Fibroblast of lung (primary cell): ENCODE measurements around the gene ADD2. TPM values are rescaled to one million over a fixed set of nuclear protein-coding genes. Genes with fewer than 3 reads are reported as not detected.
"Not testable (repeated sequence)": the region's sequence is repeated elsewhere in the genome, so short reads cannot be mapped to it uniquely, and the experiment has no call there.

ENCODE experiments used
- DNase-seq, 2 donors: peaks; one replicate each; pipeline versions ENCODE4 v3.0.0 to v3.0.0-alpha.2; 2010; ENCODE audit warnings: low read depth in 2 of 2
- H2AFZ ChIP-seq: 2 replicates; pipeline ENCODE4 v1.5.1; 2012; ENCODE audit warnings: low read length, control low read depth, inconsistent platforms
- H3K27ac ChIP-seq: 2 replicates; pipeline ENCODE4 v1.5.1; 2011; ENCODE audit warnings: low read length, control low read depth; ENCODE audit not compliant: insufficient read depth
- H3K27me3 ChIP-seq: 2 replicates; pipeline ENCODE4 v1.5.1; 2011; ENCODE audit warnings: mild to moderate bottlenecking, low read length; ENCODE audit not compliant: control insufficient read depth, insufficient read depth
- H3K36me3 ChIP-seq: 2 replicates; pipeline ENCODE4 v1.5.1; 2011; ENCODE audit warnings: low read length; ENCODE audit not compliant: control insufficient read depth, insufficient read depth
- H3K4me1 ChIP-seq: 2 replicates; pipeline ENCODE4 v1.5.1; 2011; ENCODE audit warnings: low read length; ENCODE audit not compliant: control insufficient read depth, insufficient read depth; ENCODE audit errors: extremely low read depth
- H3K4me2 ChIP-seq: 2 replicates; pipeline ENCODE4 v1.5.1; 2011; ENCODE audit warnings: low read length, control low read depth; ENCODE audit not compliant: insufficient read depth; ENCODE audit errors: extremely low read depth
- H3K4me3 ChIP-seq, 4 experiments: fragments of 200-600 bp in 1 of 4; sonication (generic) in 1 of 4; replicated peaks in 1 of 4; 2 replicates each; pipeline ENCODE4 v1.5.1; 2011 to 2016; ENCODE audit warnings: low read length in 4 of 4, low read depth in 3 of 4, mild to moderate bottlenecking in 3 of 4, control low read depth in 2 of 4, inconsistent platforms in 1 of 4, mixed read lengths in 1 of 4; ENCODE audit not compliant: insufficient read depth in 1 of 4; ENCODE audit errors: control extremely low read depth in 1 of 4
- H3K79me2 ChIP-seq: 2 replicates; pipeline ENCODE4 v1.5.1; 2012; ENCODE audit warnings: mild to moderate bottlenecking, low read length, inconsistent platforms; ENCODE audit not compliant: control insufficient read depth, insufficient read depth
- H3K9ac ChIP-seq: 2 replicates; pipeline ENCODE4 v1.5.1; 2011; ENCODE audit warnings: mild to moderate bottlenecking, low read length, control low read depth; ENCODE audit not compliant: insufficient read depth
- H3K9me3 ChIP-seq: 2 replicates; pipeline ENCODE4 v1.5.1; 2012; ENCODE audit warnings: low read depth, low read length; ENCODE audit not compliant: control insufficient read depth, insufficient read depth
- H4K20me1 ChIP-seq: 2 replicates; pipeline ENCODE4 v1.5.1; 2011; ENCODE audit warnings: low read length; ENCODE audit not compliant: control insufficient read depth, insufficient read depth; ENCODE audit errors: extremely low read depth
- EZH2 ChIP-seq: IDR thresholded peaks from 2 replicates; pipeline ENCODE4 v1.5.1; 2012; ENCODE audit warnings: low read length, control low read depth, mild to moderate bottlenecking; ENCODE audit errors: missing control alignments
- polyA plus RNA-seq, 2 donors: library from polyadenylated mRNA; depleted of rRNA in 1 of 2; stranded (reverse) in 1 of 2; unstranded in 1 of 2; fragments of >200 nt; gene quantifications; 2 replicates each; pipeline ENCODE4 v1.2.1, GENCODE V29; 2011 to 2012; ENCODE audit warnings: missing spikeins in 1 of 2
- total RNA-seq: library from RNA; depleted of rRNA; stranded (reverse); fragments of >200 nt; gene quantifications from 2 replicates; pipeline ENCODE4 v1.2.1, GENCODE V29; 2014
- TF ChIP-seq, protein P1 (sequence below), 2 donors: IDR thresholded peaks in 1 of 2; conservative IDR thresholded peaks in 1 of 2; 1 replicate in 1 of 2; 2 replicates in 1 of 2; pipeline ENCODE4 v1.5.1; 2011 to 2012; ENCODE audit warnings: low read length in 2 of 2, control low read depth in 1 of 2, inconsistent platforms in 1 of 2, low read depth in 1 of 2, mild to moderate bottlenecking in 1 of 2

The ADD2 gene
- total and polyA plus RNA-seq, 2 donors (not counting 1 experiment from before 2014, with no cell fraction given), result 0.22 to 2.5 TPM

DNA sequence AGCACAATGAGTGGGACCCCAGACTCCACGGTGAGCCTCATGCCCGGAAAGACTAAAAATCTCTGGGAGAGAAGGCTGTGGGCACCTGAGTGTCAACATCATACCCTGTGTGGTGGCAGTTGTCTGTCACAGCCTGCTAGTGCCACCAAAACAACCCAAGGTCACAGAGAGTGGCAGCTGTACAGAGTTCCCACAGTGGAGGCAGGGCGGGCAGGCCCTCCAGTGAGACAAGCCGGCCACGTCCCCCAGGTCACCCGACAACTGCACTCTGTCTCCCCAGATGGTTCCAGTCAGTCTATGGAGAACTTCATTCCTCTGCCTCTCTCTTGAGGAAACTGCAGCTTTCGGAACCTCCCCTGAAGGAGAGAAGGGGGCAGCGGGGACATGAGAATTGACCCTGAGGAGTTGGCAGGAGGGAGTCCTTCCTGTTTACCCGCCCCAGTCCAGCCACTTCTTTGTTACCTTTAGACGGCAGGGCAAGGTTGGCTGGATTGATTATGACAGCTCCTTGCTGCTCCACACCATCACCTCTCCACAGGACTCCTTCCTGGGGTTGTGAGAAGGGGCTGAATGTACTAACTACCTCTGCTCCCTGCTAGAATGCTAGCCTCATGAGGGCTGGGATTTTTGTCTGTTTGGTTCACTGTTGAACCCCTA lies 33.7 kb upstream of the ADD2 start:
- Histone ChIP-seq H4K20me1 (no peaks in the 10 kb centered on the region), H3K4me3 (no peak overlapping the region), H3K79me2 (no peaks in the 10 kb centered on the region), H2AFZ (no peak overlapping the region), H3K4me1 (no peaks in the 10 kb centered on the region), H3K9me3 (no peaks in the 10 kb centered on the region), H3K4me2 (no peak overlapping the region), H3K36me3 (no peaks in the 10 kb centered on the region), H3K27me3 (no peaks in the 10 kb centered on the region), H3K9ac (no peak overlapping the region), H3K27ac (no peak overlapping the region)
- TF ChIP-seq, protein P1, sequence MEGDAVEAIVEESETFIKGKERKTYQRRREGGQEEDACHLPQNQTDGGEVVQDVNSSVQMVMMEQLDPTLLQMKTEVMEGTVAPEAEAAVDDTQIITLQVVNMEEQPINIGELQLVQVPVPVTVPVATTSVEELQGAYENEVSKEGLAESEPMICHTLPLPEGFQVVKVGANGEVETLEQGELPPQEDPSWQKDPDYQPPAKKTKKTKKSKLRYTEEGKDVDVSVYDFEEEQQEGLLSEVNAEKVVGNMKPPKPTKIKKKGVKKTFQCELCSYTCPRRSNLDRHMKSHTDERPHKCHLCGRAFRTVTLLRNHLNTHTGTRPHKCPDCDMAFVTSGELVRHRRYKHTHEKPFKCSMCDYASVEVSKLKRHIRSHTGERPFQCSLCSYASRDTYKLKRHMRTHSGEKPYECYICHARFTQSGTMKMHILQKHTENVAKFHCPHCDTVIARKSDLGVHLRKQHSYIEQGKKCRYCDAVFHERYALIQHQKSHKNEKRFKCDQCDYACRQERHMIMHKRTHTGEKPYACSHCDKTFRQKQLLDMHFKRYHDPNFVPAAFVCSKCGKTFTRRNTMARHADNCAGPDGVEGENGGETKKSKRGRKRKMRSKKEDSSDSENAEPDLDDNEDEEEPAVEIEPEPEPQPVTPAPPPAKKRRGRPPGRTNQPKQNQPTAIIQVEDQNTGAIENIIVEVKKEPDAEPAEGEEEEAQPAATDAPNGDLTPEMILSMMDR (conservative IDR thresholded peaks at IDR 0.05 in 1 of 2, IDR thresholded peaks at IDR 0.05 in 1 of 2; ENCODE audit: low read depth in 1 of 2, low read length in 2 of 2), result no peak
- no peak for TF ChIP-seq EZH2
- DNase-seq, result no peak

DNA sequence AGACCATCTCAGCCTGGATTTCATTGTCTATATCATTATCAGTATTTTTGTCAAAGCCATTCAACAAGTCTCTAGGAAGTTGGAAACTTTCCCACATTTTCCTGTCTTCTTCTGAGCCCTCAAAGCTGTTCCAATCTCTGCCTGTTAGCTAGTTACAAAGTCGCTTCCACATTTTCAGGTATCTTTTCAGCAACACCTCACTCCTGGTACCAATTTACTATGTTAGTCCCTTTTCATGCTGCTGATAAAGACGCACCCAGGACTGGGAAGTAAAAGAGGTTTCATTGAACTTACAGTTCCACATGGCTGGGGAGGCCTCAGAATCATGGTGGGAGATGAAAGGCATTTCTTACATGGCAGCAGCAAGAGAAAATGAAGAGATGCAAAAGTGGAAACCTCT lies 31.7 kb upstream of the ADD2 start:
- no peak for DNase-seq
- TF ChIP-seq, protein P1 (conservative IDR thresholded peaks at IDR 0.05 in 1 of 2, IDR thresholded peaks at IDR 0.05 in 1 of 2; ENCODE audit: low read depth in 1 of 2, low read length in 2 of 2), result no peak
- no peak for TF ChIP-seq EZH2
- H3K9ac ChIP-seq, result no peak overlapping the region

DNA sequence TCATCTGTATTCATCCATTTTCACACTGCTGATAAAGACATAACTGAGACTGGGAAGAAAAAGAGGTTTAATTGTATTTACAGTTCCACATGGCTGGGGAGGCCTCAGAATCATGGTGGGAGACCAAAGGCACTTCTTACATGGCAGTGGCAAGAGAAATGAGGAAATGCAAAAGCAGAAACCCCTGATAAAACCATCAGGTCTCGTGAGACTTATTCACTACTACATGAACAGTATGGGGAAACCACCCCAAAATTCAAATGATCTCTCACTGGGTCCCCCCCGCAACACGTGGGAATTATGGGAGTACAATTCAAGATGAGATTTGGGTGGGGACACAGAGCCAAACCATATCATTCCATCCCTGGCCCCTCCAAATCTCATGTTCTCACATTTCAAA lies 30.0 kb upstream of the ADD2 start:
- H4K20me1 ChIP-seq, H3K27me3 ChIP-seq: not testable (repeated sequence)

More for the DNA sequence above, 31.7 kb upstream of the ADD2 start:
- Histone ChIP-seq H3K79me2 (no peaks in the 10 kb centered on the region), H3K4me2 (no peak overlapping the region), H3K27ac (no peak overlapping the region), H2AFZ (no peak overlapping the region), H3K4me1 (no peaks in the 10 kb centered on the region), H4K20me1 (no peaks in the 10 kb centered on the region), H3K36me3 (no peaks in the 10 kb centered on the region), H3K9me3 (no peaks in the 10 kb centered on the region), H3K27me3 (peaks cover 4% of the 10 kb centered on the region), H3K4me3 (no peak overlapping the region)

More for the DNA sequence above, 30.0 kb upstream of the ADD2 start:
- H3K36me3 ChIP-seq, H2AFZ ChIP-seq, H3K27ac ChIP-seq, H3K9me3 ChIP-seq, DNase-seq, H3K4me3 ChIP-seq, H3K4me2 ChIP-seq, H3K4me1 ChIP-seq, H3K79me2 ChIP-seq, H3K9ac ChIP-seq: not testable (repeated sequence)
